H1 (cell line): ENCODE results near the gene SLC39A11.

Experiments used
- EZH2 ChIP-seq: fragments of 200-600 bp; sonication (generic); IDR thresholded peaks from 2 replicates; pipeline ENCODE4 v1.7.1; 2012; ENCODE audit warnings: low read depth, mild to moderate bottlenecking, moderate library complexity, low read length, inconsistent platforms; ENCODE audit not compliant: severe bottlenecking
- HDAC2 ChIP-seq, 2 experiments: fragments of 300-600 bp in 1 of 2; sonication (generic) in 1 of 2; IDR thresholded peaks; 2 replicates each; pipeline ENCODE4 v1.6.1; 2011 to 2012; ENCODE audit warnings: low read depth in 2 of 2, low read length in 2 of 2, mild to moderate bottlenecking in 2 of 2, moderate library complexity in 2 of 2, borderline replicate concordance in 1 of 2, inconsistent platforms in 1 of 2
- KDM1A ChIP-seq: fragments of 200-600, 300-600 bp; sonication (generic); IDR thresholded peaks from 2 replicates; pipeline ENCODE4 v1.7.1; 2016; ENCODE audit warnings: mild to moderate bottlenecking, low read length, borderline replicate concordance
- ZNF274 ChIP-seq: IDR thresholded peaks from 2 replicates; pipeline ENCODE4 v1.7.0; 2012; ENCODE audit warnings: low read length, borderline replicate concordance; ENCODE audit errors: extremely low read depth
- TF ChIP-seq, protein P1 (sequence below), 3 experiments: IDR thresholded peaks; 1 replicate in 2 of 3; 2 replicates in 1 of 3; pipeline versions ENCODE4 v1.5.1 to v1.6.1; 2011; ENCODE audit warnings: low read length in 3 of 3, mild to moderate bottlenecking in 3 of 3, inconsistent platforms in 2 of 3, low read depth in 1 of 3, moderate library complexity in 1 of 3; ENCODE audit not compliant: insufficient read depth in 1 of 3; ENCODE audit errors: control extremely low read depth in 1 of 3
- TF ChIP-seq, protein P2 (sequence below): IDR thresholded peaks from 2 replicates; pipeline ENCODE4 v1.6.1; 2011; ENCODE audit warnings: low read depth, mild to moderate bottlenecking, low read length; ENCODE audit not compliant: insufficient read depth

DNA sequence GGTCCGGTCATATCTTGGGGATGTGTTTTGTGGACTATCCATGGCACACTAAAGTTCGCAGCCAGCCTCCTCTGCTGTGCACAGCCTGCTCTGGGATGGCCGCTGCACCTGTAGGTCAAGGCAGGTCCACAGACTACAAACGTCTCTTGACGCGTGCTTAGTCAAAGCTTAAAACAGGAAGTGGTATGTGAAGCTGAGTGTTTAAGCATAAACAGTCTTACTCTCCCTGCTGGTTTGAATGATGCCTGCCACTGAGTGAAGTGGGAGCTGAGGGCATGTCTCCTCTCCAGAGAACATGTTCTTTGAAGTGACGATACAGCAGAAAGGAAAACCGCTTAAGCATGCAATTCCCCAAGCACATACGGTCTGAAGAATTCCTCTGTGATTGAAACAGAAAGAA lies 365.6 kb downstream of the SLC39A11 start:
- TF ChIP-seq, protein P1, sequence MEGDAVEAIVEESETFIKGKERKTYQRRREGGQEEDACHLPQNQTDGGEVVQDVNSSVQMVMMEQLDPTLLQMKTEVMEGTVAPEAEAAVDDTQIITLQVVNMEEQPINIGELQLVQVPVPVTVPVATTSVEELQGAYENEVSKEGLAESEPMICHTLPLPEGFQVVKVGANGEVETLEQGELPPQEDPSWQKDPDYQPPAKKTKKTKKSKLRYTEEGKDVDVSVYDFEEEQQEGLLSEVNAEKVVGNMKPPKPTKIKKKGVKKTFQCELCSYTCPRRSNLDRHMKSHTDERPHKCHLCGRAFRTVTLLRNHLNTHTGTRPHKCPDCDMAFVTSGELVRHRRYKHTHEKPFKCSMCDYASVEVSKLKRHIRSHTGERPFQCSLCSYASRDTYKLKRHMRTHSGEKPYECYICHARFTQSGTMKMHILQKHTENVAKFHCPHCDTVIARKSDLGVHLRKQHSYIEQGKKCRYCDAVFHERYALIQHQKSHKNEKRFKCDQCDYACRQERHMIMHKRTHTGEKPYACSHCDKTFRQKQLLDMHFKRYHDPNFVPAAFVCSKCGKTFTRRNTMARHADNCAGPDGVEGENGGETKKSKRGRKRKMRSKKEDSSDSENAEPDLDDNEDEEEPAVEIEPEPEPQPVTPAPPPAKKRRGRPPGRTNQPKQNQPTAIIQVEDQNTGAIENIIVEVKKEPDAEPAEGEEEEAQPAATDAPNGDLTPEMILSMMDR (IDR thresholded peaks at IDR 0.05; ENCODE audit: control extremely low read depth in 1 of 3, insufficient read depth in 1 of 3, low read depth in 1 of 3, low read length in 3 of 3): no peak
- TF ChIP-seq KDM1A (no peak), HDAC2 (IDR thresholded peaks at IDR 0.05; ENCODE audit: borderline replicate concordance in 1 of 2, low read depth in 2 of 2, low read length in 2 of 2) (no peak), ZNF274 (no peak), EZH2 (no peak)
- TF ChIP-seq, protein P2, sequence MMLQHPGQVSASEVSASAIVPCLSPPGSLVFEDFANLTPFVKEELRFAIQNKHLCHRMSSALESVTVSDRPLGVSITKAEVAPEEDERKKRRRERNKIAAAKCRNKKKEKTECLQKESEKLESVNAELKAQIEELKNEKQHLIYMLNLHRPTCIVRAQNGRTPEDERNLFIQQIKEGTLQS: no peak
